HG03457 (cell line): ENCODE results near the gene RNF212B.
A peak's percentile ranks its signal among the peaks of the same experiment; 100 is the strongest.
"Not testable (repeated sequence)": the region's sequence is repeated elsewhere in the genome, so short reads cannot be mapped to it uniquely, and the experiment has no call there.

Experiments used
- ATAC-seq: cut with Tn5 transposase; IDR thresholded peaks from one replicate; pipeline ENCODE4 v1.9.1; 2021; ENCODE audit warnings: moderate number of reproducible peaks; ENCODE audit not compliant: unreplicated experiment

RNF212B gene

DNA sequence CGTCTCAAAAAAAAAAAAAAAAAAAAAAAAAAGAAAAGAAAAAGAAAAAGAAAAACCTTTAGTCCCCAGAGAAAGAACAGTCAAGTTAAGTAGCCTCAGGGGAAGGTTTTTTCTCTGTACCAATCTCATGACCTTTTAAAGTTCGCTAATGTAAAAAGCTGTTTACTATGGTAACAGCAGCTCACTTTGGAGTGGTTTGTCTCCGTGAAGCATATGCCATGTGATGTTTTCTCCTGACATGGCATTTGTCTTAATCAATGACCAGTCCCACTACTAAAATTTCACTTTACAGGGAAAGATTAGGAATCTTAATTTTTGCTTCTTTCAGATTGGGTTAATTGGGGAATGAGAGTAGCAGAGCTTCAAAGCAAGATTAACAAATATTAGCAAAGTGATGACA lies 4.3 kb downstream of the RNF212B start:
- no peak for ATAC-seq

GRCh38 chr14:23243066-23243465 lies 5.3 kb downstream of the RNF212B start:
- no peak for ATAC-seq

DNA sequence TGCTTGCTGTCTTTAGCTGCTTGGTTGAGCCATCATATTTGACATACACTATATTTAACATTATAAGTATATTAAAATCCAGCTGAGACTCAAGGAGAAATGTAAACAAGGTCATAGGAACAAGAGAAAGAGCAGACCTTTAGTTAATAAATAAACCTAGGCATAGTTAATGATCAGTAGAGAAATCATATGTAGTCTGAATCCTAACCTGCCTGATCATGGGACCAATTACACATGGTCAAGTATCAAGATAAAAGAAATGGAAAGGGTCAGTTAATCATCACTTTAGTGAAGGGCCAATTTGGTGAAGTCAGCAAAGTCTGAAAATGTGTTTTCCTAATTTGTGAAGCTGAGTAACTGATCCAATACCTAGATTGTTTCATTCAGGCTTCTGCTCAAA lies 7.5 kb downstream of the RNF212B start:
- no peak for ATAC-seq

DNA sequence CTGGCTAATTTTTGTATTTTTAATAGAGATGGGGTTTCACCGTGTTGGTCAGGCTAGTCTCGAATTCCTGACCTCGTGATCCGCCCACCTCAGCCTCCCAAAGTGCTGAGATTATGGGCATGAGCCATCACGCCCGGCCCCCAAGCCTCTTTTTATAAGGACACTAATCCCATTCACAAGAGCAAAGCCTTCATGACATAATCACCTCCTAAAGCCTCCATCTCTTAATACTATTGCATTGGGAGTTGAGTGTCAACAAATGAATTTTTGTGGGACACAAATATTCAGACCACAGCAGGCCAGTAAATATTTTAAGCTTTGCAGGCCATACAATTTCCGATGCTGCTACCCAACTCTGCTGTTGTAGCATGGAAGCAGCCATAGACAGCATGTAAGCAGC lies 10.9 kb downstream of the RNF212B start:
- no peak for ATAC-seq

- no peak for ATAC-seq
These were observed 12.1 kb downstream of the RNF212B start for GRCh38 chr14:23249824-23250223.

DNA sequence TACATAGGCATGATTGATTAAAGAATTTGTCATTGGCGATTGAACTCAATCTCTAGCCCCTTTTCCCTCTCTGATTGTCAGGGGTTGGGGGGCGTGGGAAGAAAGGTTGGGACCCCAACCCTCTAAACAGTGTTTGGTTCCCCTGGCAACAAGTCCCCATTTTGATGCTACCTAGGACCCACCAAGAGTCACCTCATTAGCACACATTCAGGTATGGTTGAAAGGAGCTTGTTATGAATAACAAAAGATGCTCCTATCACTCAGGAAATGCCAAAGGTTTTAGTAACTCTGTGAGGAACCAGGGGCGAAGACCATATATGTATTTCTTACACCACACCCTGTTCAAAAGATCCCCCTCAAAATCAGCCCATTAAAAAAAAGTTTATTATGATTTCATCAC lies 14.3 kb downstream of the RNF212B start:
- ATAC-seq, result no peak

GRCh38 chr14:23252420-23253333 lies 14.9 kb downstream of the RNF212B start:
- no peak for ATAC-seq

DNA sequence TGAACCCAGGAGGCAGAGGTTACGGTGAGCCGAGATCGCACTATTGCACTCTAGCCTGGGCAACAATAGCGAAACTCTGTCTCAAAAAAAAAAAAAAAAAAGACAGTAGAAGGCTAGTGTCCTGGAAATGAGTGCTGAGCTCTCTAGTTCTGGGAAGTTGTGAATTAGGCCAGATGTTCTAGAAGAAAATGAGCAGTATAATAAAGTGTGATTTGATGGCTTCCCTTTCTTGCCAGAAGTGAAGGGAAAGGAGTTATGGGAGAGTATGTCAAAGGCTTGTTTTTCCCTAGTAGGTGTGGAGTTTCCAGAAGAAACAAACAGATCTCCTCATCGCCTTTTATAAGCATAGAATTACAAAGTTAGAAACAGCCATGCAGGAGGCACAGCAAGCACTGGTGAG lies 20.5 kb downstream of the RNF212B start:
- no peak for ATAC-seq

DNA sequence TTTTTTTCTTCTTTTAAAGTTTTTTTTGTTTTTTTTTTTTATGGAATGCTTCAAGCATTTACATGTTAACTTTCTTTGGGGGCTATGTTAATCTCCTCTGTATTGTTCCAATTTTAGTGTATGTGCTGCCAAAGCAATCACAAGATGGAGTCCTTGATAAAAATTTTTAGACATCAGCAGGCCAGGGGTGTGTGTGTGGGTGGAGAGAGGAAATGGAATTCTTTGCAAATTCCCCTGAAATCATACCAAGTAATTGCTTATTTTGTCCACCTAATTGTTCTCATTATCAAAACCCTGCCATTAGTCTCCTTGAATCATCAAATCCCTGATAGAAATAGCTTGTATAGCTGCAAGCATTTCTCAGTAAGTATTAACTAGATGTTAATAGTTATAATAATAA lies 21.7 kb downstream of the RNF212B start:
- ATAC-seq, result no peak

DNA sequence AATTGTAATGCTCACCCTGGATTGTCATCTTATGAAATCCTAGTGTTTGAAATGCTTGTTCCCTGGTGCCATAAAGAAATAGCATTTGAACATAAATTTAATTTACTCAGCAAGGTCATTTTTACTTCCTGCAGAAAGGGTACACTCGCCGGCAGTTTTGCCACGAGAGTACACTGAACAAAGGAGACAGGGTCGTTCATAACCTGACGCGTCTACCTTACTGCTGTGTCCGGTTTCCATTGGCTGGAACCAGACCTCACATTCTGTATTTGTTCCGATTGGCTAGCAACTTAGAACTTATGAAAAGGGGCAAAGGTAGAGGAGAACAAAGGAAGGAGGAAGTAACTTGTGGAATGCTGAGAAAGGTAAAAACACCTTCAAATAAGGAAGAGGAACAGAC lies 23.1 kb downstream of the RNF212B start:
- ATAC-seq, result not testable (repeated sequence)

GRCh38 chr14:23269193-23269592 lies 31.5 kb downstream of the RNF212B start:
- no peak for ATAC-seq

DNA sequence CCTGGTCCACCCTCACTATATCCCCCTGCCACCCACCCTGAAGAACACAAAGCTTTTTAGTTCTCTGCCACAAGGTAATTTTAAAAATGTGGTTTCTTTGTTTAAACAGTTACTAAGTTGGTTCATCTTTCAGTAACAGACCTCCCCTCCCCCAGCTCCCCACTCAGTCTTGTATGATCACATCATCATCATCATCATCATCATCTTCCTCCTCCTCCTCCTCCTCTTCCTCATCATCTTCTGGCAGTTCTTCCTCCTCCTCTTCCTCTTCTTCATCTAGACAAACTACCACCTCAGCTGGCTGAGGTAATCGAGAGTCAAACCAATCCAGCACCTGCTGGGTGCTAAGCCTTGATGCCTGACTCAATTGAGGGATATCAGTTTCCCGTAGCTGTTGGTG lies 37.7 kb downstream of the RNF212B start:
- ATAC-seq, result no peak

- no peak for ATAC-seq
These were observed 39.5 kb downstream of the RNF212B start for GRCh38 chr14:23277189-23277588.

- ATAC-seq, result not testable (repeated sequence)
These were observed 40.2 kb downstream of the RNF212B start for GRCh38 chr14:23277928-23278327.

DNA sequence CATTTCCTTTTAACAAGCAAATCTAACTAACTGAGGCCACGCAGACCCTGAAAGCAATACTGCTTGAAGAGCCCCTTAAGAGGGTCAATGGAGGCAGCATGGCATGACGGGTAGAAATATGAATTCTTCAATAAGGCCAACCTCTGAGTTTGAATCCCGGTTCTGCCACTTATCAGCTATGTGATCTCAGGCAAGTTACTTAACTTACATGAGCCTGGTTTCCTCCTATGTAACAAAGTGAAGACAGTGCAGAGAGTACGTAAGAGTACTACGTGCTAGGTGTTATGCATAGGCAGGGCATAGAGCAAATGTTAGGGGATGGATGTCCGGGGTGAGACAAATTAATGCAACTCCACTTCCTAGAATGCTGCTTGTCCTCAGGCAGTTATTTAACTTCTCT lies 43.5 kb downstream of the RNF212B start:
- ATAC-seq, result no peak

DNA sequence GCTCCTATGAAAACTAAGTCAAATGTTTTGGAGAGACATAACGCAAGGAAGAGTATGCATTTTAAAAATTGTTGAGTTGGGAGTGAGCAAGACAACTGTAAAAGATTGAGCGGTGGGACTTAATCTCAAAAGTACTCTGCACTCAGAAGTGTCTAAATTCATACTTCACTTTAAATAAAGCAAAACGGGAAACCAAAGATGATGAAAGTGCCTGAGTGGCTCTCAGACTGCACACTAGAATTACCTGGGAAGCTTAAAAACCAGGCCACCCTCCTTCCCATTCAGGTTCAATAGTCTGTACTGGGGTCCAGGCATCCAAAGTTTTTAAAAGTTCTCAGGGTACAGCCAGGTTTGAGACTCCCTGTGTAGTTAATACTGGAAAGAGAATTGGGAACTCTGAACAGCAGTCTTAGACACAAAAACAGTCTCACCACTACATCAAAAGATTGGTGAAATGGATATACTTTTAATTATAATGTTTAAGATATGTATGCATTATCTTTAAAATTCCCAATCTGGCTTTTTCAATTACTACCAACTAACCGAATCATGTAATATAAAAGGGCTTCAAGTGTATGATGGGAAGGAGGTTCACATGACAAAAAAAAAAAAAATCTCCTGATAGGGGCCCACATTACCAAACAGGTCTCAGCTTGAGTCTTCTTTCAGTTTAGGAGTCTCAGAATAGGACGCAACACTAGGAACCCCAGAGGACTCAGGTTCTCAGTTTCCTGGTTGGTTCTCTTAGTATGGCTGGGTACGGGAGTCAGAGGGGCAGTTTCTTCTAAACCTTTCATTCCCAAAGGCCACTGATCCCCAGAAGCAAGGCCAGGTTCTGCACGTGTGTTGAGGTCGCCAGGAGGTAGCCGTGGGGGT lies 47.2 kb downstream of the RNF212B start:
- no peak for ATAC-seq

DNA sequence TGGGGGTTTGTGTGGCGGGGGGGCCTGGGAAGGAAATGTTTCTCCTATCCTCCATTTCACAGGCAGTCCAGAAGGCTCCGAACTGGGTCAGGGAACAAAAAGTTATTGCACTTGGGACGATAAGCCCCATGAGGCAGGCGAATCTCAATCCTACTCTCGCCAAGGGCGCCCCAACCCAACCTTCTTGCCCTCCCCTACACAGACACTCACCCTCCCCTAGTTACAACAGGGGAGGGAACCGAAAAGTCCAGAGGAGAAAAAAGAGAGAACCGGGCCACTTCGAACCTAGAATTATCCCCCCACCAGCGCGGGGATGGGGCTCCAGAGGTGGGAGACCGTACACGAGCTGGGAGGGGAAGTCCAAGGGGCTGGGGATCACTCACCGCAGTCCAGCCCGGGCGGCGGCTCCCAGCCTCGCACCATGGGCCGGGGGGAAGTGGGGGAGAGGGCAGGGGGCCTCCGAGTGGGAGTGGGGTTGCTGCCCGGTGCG lies 47.8 kb downstream of the RNF212B start:
- ATAC-seq, result peak; percentile 7

GRCh38 chr14:23286020-23286901 lies 48.5 kb downstream of the RNF212B start, which contains the start of gene HOMEZ:
HOMEZ (minus strand) TSS chr14:23286132; CDS start chr14:23285952, 180 bp downstream.
- peak; percentile 96 for ATAC-seq

GRCh38 chr14:23286902-23287479 lies 49.3 kb downstream of the RNF212B start:
- no peak for ATAC-seq
